ENCODE measurements around the gene PRR33. TPM values are rescaled to one million over a fixed set of nuclear protein-coding genes. Genes with fewer than 3 reads are reported as not detected.

PRR33 gene
- total RNA-seq, 1 donor from 2014 or later, result 0.16 TPM

DNA sequence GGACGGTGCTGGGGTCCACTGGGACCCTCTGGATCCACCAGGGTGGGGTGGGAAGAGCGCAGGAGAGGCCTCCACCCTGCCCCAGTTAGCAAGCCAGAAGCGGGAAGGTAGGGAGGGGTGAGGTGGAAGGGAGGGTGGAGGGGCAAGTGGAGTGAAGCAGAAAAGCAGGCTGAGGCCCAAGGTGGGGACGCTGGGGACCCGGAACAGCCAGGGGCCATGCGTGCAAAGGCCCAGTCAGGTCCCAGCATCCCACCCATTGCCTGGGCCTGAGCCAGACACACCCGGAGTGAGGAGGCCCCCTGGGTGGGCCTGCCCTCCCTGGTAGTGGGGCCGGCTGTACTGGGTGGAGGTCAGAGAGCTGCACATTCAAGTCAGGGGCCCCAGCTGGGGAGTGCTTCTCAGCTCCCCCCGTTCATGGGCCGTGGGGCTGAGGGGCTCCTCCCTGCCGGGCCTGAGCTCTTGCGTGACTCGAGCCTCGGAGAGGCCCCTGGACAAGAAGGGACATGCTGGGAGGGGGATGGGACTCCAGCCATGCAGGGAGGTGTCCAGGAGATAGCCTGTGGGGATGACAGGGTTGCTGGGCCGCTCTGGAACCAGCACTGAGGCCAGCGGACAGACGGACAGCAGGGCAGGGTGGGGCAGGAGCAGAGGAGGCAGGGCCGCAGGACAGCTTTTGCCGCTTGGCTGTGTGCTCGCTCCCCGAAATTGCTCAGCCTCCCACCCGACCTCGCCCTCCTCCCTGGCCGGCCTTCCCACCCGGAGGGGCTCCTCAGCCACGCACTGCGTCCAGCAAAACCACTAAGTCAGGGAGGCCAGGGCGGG lies 35.5 kb upstream of the PRR33 start:
- no peak for TF ChIP-seq CTCF (IDR thresholded peaks at IDR 0.05)
- Mint-ChIP-seq H3K27me3 (peaks cover 24% of the 10 kb centered on the region), H3K4me3 (no peak overlapping the region), H3K36me3 (ENCODE audit: low read depth) (no peaks in the 10 kb centered on the region), H3K27ac (no peak overlapping the region), H3K4me1 (no peaks in the 10 kb centered on the region), H3K9me3 (no peaks in the 10 kb centered on the region)
- no peak for ATAC-seq (ENCODE audit: low read depth)
- ChIA-PET POLR2A (no interaction called here), CTCF (no interaction called here)
- DNase-seq, result no peak
- intact Hi-C loops (cut with micrococcal nuclease), result no loop called here

- no peak for TF ChIP-seq CTCF (IDR thresholded peaks at IDR 0.05)
- ChIA-PET CTCF (no interaction called here), POLR2A (no interaction called here)
- no peak for ATAC-seq (ENCODE audit: low read depth)
- H3K4me1 Mint-ChIP-seq, result no peaks in the 10 kb centered on the region
- no peak overlapping the region for H3K27ac Mint-ChIP-seq
- no peaks in the 10 kb centered on the region for H3K9me3 Mint-ChIP-seq
- H3K27me3 Mint-ChIP-seq, result peaks cover 19% of the 10 kb centered on the region
- DNase-seq, result no peak
- no peaks in the 10 kb centered on the region for H3K36me3 Mint-ChIP-seq (ENCODE audit: low read depth)
- H3K4me3 Mint-ChIP-seq, result no peak overlapping the region
- intact Hi-C loops (cut with micrococcal nuclease), result no loop called here
Measured at GRCh38 chr11:1926156-1927025, 34.7 kb upstream of the PRR33 start.

DNA sequence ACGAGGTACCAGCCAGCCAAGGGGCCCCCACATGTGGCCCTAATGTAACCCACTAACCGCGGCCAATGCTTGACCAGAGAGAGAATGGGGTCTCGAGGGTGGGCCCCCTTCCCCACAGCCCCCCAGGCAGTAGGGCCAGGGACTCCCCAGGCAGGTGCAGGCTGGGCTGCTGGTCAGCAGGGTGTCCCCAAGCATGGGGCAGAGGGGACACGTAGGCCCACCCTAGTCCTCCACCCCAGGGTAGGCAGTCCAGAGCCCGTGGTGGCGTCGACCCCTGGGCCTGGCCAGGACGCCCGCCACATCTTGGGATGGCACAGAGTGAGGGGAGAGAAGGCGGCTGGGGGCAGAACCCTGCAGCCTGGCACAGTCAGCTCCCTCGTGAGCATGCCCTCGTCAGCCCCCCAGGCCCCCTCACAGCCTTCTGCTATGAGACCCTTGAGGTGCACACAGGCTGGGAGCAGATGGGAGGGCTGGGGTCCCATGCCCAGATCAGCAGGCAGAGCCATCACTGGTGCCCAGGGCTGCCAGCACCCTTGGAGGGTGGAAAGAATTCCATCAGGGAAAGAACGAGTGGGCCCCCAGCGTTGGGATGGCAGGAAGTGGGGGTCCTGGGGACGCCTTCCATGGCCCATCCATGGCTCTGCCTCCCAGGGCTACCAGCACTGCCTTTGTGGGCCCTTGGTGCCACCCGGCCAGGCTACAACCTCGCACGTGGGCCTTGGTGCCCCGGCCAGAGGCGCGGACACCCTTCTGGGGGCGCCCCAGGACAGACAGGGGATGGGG lies 33.9 kb upstream of the PRR33 start:
- ChIA-PET CTCF (no interaction called here), POLR2A (no interaction called here)
- DNase-seq (no peak), ATAC-seq (ENCODE audit: low read depth) (no peak)
- Mint-ChIP-seq H3K9me3 (no peaks in the 10 kb centered on the region), H3K4me3 (no peak overlapping the region), H3K4me1 (no peaks in the 10 kb centered on the region), H3K36me3 (ENCODE audit: low read depth) (no peaks in the 10 kb centered on the region), H3K27ac (no peak overlapping the region), H3K27me3 (peaks cover 19% of the 10 kb centered on the region)
- TF ChIP-seq CTCF (IDR thresholded peaks at IDR 0.05), result no peak
- intact Hi-C loops (cut with micrococcal nuclease), result no loop called here

- Mint-ChIP-seq H3K4me3 (no peak overlapping the region), H3K36me3 (ENCODE audit: low read depth) (no peaks in the 10 kb centered on the region), H3K9me3 (no peaks in the 10 kb centered on the region), H3K4me1 (no peaks in the 10 kb centered on the region), H3K27ac (no peak overlapping the region), H3K27me3 (peaks cover 22% of the 10 kb centered on the region)
- ChIA-PET POLR2A (no interaction called here), CTCF (no interaction called here)
- ATAC-seq (ENCODE audit: low read depth) (no peak), DNase-seq (no peak)
- no peak for TF ChIP-seq CTCF (IDR thresholded peaks at IDR 0.05)
- intact Hi-C loops (cut with micrococcal nuclease), result no loop called here
Measured at GRCh38 chr11:1924646-1925372, 33.1 kb upstream of the PRR33 start.
